Uterus (tissue), 4 donors: ENCODE measurements around the gene HMGB2. TPM values are rescaled to one million over a fixed set of nuclear protein-coding genes. Genes with fewer than 3 reads are reported as not detected.

Experiments
- DNase-seq, 2 donors: peaks; one replicate each; pipeline ENCODE4 v3.0.0-alpha.2; 2019 to 2020
- H3K27ac ChIP-seq, 2 donors: fragments of 200-600 bp; sonication (generic); 1 replicate in 1 of 2; 2 replicates in 1 of 2; pipeline ENCODE4 v1.5.1; 2016 to 2018
- H3K27me3 ChIP-seq, 2 donors: fragments of 200-600 bp; sonication (generic); one replicate each; pipeline ENCODE4 v1.5.1; 2018 to 2019; ENCODE audit warnings: control low read depth in 1 of 2
- H3K36me3 ChIP-seq, 2 donors: fragments of 200-600 bp; sonication (generic); one replicate each; pipeline ENCODE4 v1.5.1; 2019; ENCODE audit warnings: control low read depth in 1 of 2
- H3K4me1 ChIP-seq, 2 donors: fragments of 200-600 bp; sonication (generic); one replicate each; pipeline ENCODE4 v1.5.1; 2018 to 2019; ENCODE audit warnings: control low read depth in 1 of 2
- H3K4me3 ChIP-seq, 2 donors: fragments of 200-600 bp; sonication (generic); 1 replicate in 1 of 2; 2 replicates in 1 of 2; pipeline ENCODE4 v1.5.1; 2018 to 2019; ENCODE audit warnings: mild to moderate bottlenecking in 1 of 2
- H3K9me3 ChIP-seq, 2 donors: fragments of 200-600 bp; sonication (generic); one replicate each; pipeline ENCODE4 v1.5.1; 2019; ENCODE audit warnings: control low read depth in 1 of 2
- POLR2A ChIP-seq, 2 donors: fragments of 450-650 bp; IDR thresholded peaks; one replicate each; pipeline ENCODE4 v1.6.1; 2016; ENCODE audit warnings: antibody characterized with exemption in 2 of 2, mild to moderate bottlenecking in 1 of 2, moderate library complexity in 1 of 2
- intact Hi-C: fragments of 100-400 bp; cut with DNase I; formaldehyde crosslinking; loops from one replicate; pipeline ENCODE4 v1.15.1; 2023; ENCODE audit warnings: low total_unique reads
- total RNA-seq, 4 donors: library from RNA; depleted of rRNA in 3 of 4; stranded (reverse); fragments of >200 nt in 3 of 4; gene quantifications; one replicate each; pipeline versions ENCODE4 v1.1.0 to v1.2.4, GENCODE V29; 2014 to 2023
- TF ChIP-seq, protein P1 (sequence below), 4 experiments: fragments of 200-600 bp in 2 of 4; fragments of 450-650 bp in 2 of 4; sonication (generic) in 2 of 4; IDR thresholded peaks; one replicate each; pipeline ENCODE4 v1.5.1; 2016 to 2019; ENCODE audit warnings: antibody characterized with exemption in 4 of 4, mild to moderate bottlenecking in 2 of 4, moderate library complexity in 1 of 4
- donor health status: DM: yes; HTN: yes; CAD: no.

The HMGB2 gene
- total RNA-seq, 4 donors from 2014 or later = 19.4 to 194 (median 74.3) TPM

DNA sequence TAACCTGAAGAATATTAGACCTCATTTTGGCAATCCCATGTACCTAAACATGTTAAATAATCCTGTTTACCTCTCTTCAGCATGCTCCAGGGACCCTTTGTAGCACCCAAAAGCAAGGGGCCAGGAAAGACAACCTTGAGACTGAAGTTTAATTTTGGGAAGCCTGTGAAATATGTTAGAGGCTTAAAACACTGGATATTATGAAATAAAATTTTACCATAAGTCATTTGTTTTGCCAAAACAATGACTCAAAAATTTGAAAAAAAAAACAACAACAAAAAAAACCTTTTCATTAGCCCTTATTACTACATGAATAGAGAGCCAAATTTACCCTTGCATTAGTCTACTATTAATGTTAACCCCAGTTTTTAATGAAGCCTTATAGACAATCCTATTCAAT is 49.7 kb downstream of the HMGB2 start:
- H3K27me3 ChIP-seq = no peaks in the 10 kb centered on the region
- intact Hi-C loops = no loop called here
- peaks cover 0 to 12% of the 10 kb centered on the region in 2 donors for H3K9me3 ChIP-seq
- H3K27ac ChIP-seq = no peak overlapping the region
- no peak overlapping the region for H3K4me3 ChIP-seq
- H3K4me1 ChIP-seq = no peaks in the 10 kb centered on the region
- DNase-seq = no peak
- no peaks in the 10 kb centered on the region for H3K36me3 ChIP-seq
- TF ChIP-seq POLR2A (IDR thresholded peaks at IDR 0.05) = no peak
- TF ChIP-seq, protein P1, sequence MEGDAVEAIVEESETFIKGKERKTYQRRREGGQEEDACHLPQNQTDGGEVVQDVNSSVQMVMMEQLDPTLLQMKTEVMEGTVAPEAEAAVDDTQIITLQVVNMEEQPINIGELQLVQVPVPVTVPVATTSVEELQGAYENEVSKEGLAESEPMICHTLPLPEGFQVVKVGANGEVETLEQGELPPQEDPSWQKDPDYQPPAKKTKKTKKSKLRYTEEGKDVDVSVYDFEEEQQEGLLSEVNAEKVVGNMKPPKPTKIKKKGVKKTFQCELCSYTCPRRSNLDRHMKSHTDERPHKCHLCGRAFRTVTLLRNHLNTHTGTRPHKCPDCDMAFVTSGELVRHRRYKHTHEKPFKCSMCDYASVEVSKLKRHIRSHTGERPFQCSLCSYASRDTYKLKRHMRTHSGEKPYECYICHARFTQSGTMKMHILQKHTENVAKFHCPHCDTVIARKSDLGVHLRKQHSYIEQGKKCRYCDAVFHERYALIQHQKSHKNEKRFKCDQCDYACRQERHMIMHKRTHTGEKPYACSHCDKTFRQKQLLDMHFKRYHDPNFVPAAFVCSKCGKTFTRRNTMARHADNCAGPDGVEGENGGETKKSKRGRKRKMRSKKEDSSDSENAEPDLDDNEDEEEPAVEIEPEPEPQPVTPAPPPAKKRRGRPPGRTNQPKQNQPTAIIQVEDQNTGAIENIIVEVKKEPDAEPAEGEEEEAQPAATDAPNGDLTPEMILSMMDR (IDR thresholded peaks at IDR 0.05) = no peak

DNA sequence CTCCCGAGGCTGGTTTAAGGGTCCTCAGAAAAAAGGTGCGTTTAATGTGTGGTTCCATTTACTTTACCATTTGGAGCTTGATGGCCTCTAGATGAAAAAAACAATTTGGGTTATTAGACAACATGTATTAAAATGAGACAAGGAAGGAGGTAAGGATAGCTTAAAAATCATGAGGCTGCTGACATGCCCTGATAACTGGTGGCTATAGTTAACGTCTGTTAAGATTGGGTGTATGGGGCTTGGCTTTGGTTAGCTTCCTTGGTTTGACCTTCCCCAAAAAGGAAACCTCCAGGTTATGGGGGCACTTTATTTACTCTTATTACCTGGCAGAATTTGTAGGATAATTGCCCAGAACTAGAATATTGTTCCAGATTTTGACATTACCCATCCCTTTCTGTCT is 51.5 kb downstream of the HMGB2 start:
- DNase-seq = no peak
- TF ChIP-seq POLR2A (IDR thresholded peaks at IDR 0.05) = no peak
- TF ChIP-seq, protein P1 (IDR thresholded peaks at IDR 0.05) = no peak
- Histone ChIP-seq H3K27ac (no peak overlapping the region), H3K36me3 (no peaks in the 10 kb centered on the region), H3K9me3 (peaks cover 0 to 12% of the 10 kb centered on the region in 2 donors), H3K27me3 (no peaks in the 10 kb centered on the region), H3K4me1 (no peaks in the 10 kb centered on the region), H3K4me3 (no peak overlapping the region)
- intact Hi-C loops = no loop called here

DNA sequence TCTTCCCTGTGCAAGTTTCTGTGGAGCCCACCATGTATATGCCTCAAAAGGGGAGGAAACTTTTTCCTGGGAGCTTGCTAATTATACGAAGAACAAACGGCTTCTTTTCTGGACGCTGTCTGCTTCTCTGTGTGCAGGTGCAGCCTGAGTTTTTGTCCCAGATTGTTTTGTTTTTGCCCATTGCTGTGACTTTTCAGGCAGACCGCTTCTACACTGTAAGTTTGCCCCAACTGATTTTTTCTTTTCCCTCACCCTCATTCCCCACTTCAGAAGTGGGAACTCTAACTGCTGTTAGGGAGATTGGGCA is 51.9 kb downstream of the HMGB2 start:
- DNase-seq = no peak
- TF ChIP-seq POLR2A (IDR thresholded peaks at IDR 0.05) = no peak
- TF ChIP-seq, protein P1 (IDR thresholded peaks at IDR 0.05) = no peak
- Histone ChIP-seq H3K4me3 (no peak overlapping the region), H3K27ac (no peak overlapping the region), H3K4me1 (no peaks in the 10 kb centered on the region), H3K36me3 (no peaks in the 10 kb centered on the region), H3K9me3 (peaks cover 0 to 11% of the 10 kb centered on the region in 2 donors), H3K27me3 (no peaks in the 10 kb centered on the region)
- intact Hi-C loops = no loop called here

DNA sequence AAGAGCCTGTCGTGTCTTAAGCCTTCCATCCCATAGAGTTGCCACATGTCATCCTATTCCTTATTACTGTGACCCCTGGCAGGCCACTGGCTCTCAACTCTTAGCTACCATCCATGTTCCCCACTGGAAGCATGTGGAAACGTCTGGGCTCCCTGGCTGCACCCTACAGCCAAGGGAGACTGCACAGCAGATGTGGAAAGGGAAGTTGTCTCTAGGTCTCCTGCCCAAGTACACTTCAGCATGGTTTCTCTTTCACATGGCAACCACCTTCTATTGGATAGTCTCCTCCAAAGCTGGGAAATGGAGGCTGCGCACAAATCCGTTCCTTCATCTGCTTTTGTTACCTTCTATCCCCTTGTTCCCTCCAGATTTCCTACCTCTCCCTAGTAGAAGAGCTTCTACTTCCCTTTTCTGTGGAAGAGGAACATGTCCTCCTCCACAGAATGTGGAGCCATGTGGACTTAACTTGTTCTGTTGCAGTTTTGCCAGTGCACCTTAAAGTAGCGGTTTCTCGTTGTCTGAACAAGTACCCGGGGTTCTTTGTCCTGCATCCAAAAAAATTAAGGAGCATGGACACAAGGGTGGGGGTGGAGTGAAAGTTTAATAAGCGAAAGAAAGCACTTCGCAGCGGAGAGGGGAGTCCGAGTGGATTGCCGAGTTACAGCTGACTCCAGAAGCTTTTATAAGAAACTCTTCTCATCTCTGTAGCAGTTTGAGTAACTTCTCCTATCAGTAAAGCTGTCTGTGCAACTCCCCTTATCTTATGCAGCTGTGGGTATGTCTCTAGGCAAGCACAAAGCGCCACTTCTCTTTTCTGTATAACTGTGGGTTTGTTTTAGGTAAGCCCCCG is 52.5 kb downstream of the HMGB2 start:
- no peaks in the 10 kb centered on the region for H3K27me3 ChIP-seq
- no peak for TF ChIP-seq POLR2A (IDR thresholded peaks at IDR 0.05)
- TF ChIP-seq, protein P1 (IDR thresholded peaks at IDR 0.05) = no peak
- DNase-seq = no peak
- H3K9me3 ChIP-seq = peaks cover 0 to 5% of the 10 kb centered on the region in 2 donors
- H3K27ac ChIP-seq = no peak overlapping the region
- H3K4me1 ChIP-seq = no peaks in the 10 kb centered on the region
- intact Hi-C loops = no loop called here
- H3K4me3 ChIP-seq = no peak overlapping the region
- H3K36me3 ChIP-seq = no peaks in the 10 kb centered on the region

Other genes with a start within 250 kb of the HMGB2 start
- 10 to 100 TPM in 3 of 4 donors, 1 to 10 TPM in 1; 7.7 to 48.2 (median 19.2) TPM for gene GALNT7, start 165.5 kb downstream of the HMGB2 start, total RNA-seq
- gene SAP30, start 36.6 kb upstream of the HMGB2 start, total RNA-seq = 10 to 100 TPM; 15.1 to 58.5 (median 25.7) TPM
- 1 to 10 TPM in 3 of 4 donors, not detected in 1; 1.3 to 4.1 (median 1.8) TPM for gene SCRG1, start 64.8 kb upstream of the HMGB2 start, total RNA-seq
- 10 to 100 TPM; 20.3 to 77.6 (median 23.7) TPM for gene HAND2, start 195.9 kb upstream of the HMGB2 start, total RNA-seq